ENCODE measurements around the gene INTS12. TPM values are rescaled to one million over a fixed set of nuclear protein-coding genes. Genes with fewer than 3 reads are reported as not detected.

Gene INTS12
- total RNA-seq, 4 donors from 2014 or later: 11.6 to 24.0 (median 15.9) TPM

DNA sequence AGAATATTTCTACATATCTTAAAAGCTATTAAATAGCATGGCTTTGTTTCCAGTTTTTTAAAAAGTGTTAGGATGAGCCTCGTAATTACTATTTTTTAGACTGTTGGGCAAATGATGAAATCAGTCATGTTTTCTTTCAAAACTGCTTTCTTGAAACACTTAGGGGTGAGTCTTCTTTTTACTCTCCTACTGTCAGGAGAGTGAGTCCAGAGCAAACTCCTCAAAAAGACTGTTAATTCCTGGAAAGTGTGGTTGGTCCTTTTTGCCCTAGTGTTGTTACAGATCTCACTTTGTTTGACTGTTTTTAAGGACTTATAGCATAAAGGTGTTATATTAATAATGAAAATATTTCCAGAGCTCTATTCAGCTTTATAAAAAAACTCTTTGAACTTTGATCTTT lies 6.4 kb upstream of the INTS12 start:
- intact Hi-C loops (cut with DNase I): no loop called here
- H3K27ac ChIP-seq: no peak overlapping the region
- peaks cover 0 to 22% (median 2%) of the 10 kb centered on the region in 3 donors for H3K4me1 ChIP-seq
- no peaks in the 10 kb centered on the region for H3K27me3 ChIP-seq
- no peaks in the 10 kb centered on the region for H3K9me3 ChIP-seq
- DNase-seq: no peak
- H3K4me3 ChIP-seq: no peak overlapping the region
- WGBS, 2 donors: 76 to 89% methylated on average over 1 of the region's 1 CpG
- TF ChIP-seq POLR2A (IDR thresholded peaks at IDR 0.05): no peak
- TF ChIP-seq, protein P1, sequence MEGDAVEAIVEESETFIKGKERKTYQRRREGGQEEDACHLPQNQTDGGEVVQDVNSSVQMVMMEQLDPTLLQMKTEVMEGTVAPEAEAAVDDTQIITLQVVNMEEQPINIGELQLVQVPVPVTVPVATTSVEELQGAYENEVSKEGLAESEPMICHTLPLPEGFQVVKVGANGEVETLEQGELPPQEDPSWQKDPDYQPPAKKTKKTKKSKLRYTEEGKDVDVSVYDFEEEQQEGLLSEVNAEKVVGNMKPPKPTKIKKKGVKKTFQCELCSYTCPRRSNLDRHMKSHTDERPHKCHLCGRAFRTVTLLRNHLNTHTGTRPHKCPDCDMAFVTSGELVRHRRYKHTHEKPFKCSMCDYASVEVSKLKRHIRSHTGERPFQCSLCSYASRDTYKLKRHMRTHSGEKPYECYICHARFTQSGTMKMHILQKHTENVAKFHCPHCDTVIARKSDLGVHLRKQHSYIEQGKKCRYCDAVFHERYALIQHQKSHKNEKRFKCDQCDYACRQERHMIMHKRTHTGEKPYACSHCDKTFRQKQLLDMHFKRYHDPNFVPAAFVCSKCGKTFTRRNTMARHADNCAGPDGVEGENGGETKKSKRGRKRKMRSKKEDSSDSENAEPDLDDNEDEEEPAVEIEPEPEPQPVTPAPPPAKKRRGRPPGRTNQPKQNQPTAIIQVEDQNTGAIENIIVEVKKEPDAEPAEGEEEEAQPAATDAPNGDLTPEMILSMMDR (IDR thresholded peaks at IDR 0.05): no peak
- H3K36me3 ChIP-seq: peaks cover 0 to 21% (median 0%) of the 10 kb centered on the region in 3 donors

DNA sequence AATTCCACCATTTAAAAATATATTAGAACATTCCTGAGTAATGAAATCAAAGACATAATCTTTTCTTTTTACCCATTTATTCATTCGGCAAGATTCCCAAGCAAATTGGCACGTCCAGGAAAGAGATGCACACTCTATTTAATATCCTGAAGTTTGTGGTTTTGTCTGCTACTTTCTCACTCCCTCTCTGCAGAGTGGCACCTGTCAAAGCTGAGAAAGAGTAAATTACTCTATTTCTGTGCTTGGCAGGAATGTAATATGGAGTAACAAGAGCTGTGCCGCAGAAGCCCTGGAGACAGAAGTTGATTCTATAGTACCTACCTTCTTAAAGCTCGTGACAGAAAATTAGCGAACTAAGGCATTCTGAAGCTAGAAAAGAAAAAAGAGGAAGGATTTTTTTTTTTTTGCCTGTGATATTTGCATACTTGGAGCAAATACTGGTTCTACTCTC lies 5.6 kb upstream of the INTS12 start:
- WGBS, 2 donors: 26 to 30% methylated on average over 5 of the region's 5 CpGs
- Histone ChIP-seq H3K4me3 (peak overlapping the region in 1 of 4 donors; percentile 30), H3K27me3 (no peaks in the 10 kb centered on the region), H3K9me3 (no peaks in the 10 kb centered on the region), H3K36me3 (peaks cover 0 to 15% (median 0%) of the 10 kb centered on the region in 3 donors), H3K4me1 (peaks cover 0 to 31% (median 7%) of the 10 kb centered on the region in 3 donors), H3K27ac (no peak overlapping the region)
- no peak for DNase-seq
- no peak for TF ChIP-seq POLR2A (IDR thresholded peaks at IDR 0.05)
- TF ChIP-seq, protein P1 (IDR thresholded peaks at IDR 0.05): no peak
- intact Hi-C loops (cut with DNase I): no loop called here

DNA sequence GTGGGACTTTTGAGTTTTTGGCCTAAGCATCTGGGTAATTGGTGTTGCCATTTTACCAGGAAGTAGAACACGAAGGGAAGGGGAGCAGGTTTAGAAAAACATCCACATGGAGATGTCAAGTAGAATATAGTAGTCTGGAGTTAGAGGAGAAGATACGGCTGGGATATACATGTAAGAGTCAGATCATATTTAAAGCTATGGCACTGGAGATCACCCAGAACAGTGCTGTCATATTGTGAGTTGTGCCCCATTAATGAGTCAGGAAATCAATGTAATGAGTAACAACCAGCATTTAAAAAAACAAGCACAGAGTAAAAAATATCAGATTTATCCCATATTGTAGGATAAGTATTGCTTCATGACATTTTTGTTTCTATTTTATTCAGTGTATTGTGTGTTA lies 4.3 kb upstream of the INTS12 start:
- Histone ChIP-seq H3K4me1 (peaks cover 0 to 32% (median 8%) of the 10 kb centered on the region in 3 donors), H3K4me3 (no peak overlapping the region), H3K27me3 (no peaks in the 10 kb centered on the region), H3K36me3 (peaks cover 0 to 4% (median 0%) of the 10 kb centered on the region in 3 donors), H3K9me3 (no peaks in the 10 kb centered on the region), H3K27ac (no peak overlapping the region)
- intact Hi-C loops (cut with DNase I): no loop called here
- TF ChIP-seq, protein P1 (IDR thresholded peaks at IDR 0.05): no peak
- no peak for TF ChIP-seq POLR2A (IDR thresholded peaks at IDR 0.05)
- WGBS, 2 donors: 74 to 79% methylated on average over 2 of the region's 2 CpGs
- no peak for DNase-seq

DNA sequence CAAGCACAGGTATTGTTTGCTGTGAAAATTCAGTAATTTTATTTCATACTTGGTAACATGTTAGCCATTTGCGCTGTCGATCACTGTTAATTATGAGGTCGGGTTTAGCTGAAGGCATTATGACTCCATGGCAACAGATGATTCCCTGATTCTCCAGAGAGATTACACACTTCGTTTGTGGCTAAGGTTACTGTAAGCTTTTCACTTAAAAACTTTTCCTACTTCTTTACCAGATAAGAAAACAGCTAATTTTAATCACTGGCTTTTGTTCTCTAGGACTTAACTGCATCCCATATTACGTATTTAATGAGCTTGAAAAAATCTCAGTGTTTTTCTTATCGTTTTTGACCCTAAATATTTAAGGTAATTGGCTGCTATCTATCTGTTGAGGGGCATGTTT lies 2.2 kb upstream of the INTS12 start:
- H3K27me3 ChIP-seq: no peaks in the 10 kb centered on the region
- H3K27ac ChIP-seq: no peak overlapping the region
- TF ChIP-seq, protein P1 (IDR thresholded peaks at IDR 0.05): no peak
- TF ChIP-seq POLR2A (IDR thresholded peaks at IDR 0.05): no peak
- no peaks in the 10 kb centered on the region for H3K9me3 ChIP-seq
- H3K4me3 ChIP-seq: no peak overlapping the region
- no peak for DNase-seq
- H3K36me3 ChIP-seq: no peaks in the 10 kb centered on the region
- 73 to 77% methylated on average over 6 of the region's 6 CpGs for WGBS, 2 donors
- intact Hi-C loops (cut with DNase I): no loop called here
- H3K4me1 ChIP-seq: peaks cover 0 to 44% (median 18%) of the 10 kb centered on the region in 3 donors

DNA sequence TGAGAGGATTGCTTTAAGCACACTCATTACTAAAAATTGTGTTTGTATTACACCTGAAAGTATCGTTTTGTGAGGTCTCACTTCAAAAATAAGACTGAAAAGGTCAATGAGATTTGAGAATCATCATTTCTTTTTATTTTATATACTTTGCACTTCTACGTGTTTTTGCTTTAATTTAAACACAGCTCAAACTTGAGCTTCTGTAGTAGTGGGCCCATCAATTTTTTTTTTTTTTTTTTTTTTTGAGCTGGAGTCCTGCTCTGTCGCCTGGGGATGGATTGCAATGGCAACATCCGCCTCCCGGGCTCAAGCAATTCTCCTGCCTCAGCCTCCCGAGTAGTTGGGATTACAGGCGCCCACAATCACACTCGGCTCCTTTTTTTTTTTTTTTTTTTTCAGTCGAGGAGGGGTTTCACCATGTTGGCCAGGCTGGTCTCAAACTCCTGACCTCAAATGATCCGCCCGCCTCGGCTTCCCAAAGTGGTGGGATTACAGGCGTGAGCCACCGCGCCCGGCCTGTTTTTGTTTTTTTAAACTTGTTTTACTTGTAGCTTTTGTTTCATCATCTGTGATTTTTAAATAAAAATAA lies 1.6 kb upstream of the INTS12 start:
- H3K4me1 ChIP-seq: peaks cover 0 to 42% (median 17%) of the 10 kb centered on the region in 3 donors
- intact Hi-C loops (cut with DNase I): no loop called here
- WGBS, 2 donors: 69 to 70% methylated on average over 12 to 15 of the region's 16 CpGs
- no peak overlapping the region for H3K27ac ChIP-seq
- TF ChIP-seq, protein P1 (IDR thresholded peaks at IDR 0.05): no peak
- TF ChIP-seq POLR2A (IDR thresholded peaks at IDR 0.05): no peak
- no peaks in the 10 kb centered on the region for H3K27me3 ChIP-seq
- no peaks in the 10 kb centered on the region for H3K9me3 ChIP-seq
- no peak overlapping the region for H3K4me3 ChIP-seq
- H3K36me3 ChIP-seq: no peaks in the 10 kb centered on the region
- DNase-seq: no peak

Measured in esophagus squamous epithelium (tissue), 5 donors.